B cell (primary cell): ENCODE data around the gene MAP3K7CL. TPM values are rescaled to one million over a fixed set of nuclear protein-coding genes. Genes with fewer than 3 reads are reported as not detected.

Source experiments
- ATAC-seq: fragments of 200-7000 bp; cut with Tn5 transposase; one replicate; pipeline ENCODE4 v1.10.0; 2021; ENCODE audit warnings: low read depth, mild to moderate bottlenecking, moderate number of reproducible peaks, moderate library complexity
- CTCF ChIA-PET: fragments of 350-600 bp; sonication (Branson Sonifier 250); formaldehyde crosslinking; loops from one replicate; lab custom pipeline; 2021; ENCODE audit warnings: antibody characterized with exemption, inconsistent platforms; lab: Charles Lee
- POLR2A ChIA-PET: fragments of 350-600 bp; sonication (Branson Sonifier 250); formaldehyde crosslinking; loops from one replicate; lab custom pipeline; 2021; ENCODE audit warnings: antibody characterized with exemption; lab: Charles Lee
- DNase-seq: peaks from one replicate; pipeline ENCODE4 v3.0.0; 2013
- H2AFZ ChIP-seq: 2 replicates; pipeline ENCODE4 v1.6.1; 2012; ENCODE audit warnings: mild to moderate bottlenecking, low read depth, low read length; ENCODE audit not compliant: insufficient read depth, poor library complexity, severe bottlenecking
- H3K27ac ChIP-seq, 2 donors: 1 replicate in 1 of 2; 2 replicates in 1 of 2; pipeline ENCODE4 v1.5.1; 2012 to 2013; ENCODE audit warnings: low read length in 2 of 2, mild to moderate bottlenecking in 2 of 2, moderate library complexity in 1 of 2
- H3K27me3 ChIP-seq, 4 experiments: fragments of 200-600 bp in 1 of 4; sonication (generic) in 1 of 4; replicated peaks in 1 of 4; 1 replicate in 2 of 4; 2 replicates in 2 of 4; pipeline versions ENCODE4 v1.6.1 to v1.7.0; 2013 to 2016; ENCODE audit warnings: low read length in 3 of 4, mild to moderate bottlenecking in 2 of 4, mixed read lengths in 1 of 4, moderate library complexity in 1 of 4; ENCODE audit not compliant: insufficient read depth in 4 of 4, control insufficient read depth in 3 of 4; ENCODE audit errors: control extremely low read depth in 1 of 4
- H3K36me3 ChIP-seq, 2 experiments: replicated peaks in 1 of 2; 1 replicate in 1 of 2; 2 replicates in 1 of 2; pipeline versions ENCODE4 v1.6.1 to v1.7.1; 2013; ENCODE audit warnings: low read length in 1 of 2; ENCODE audit not compliant: insufficient read depth in 2 of 2, control insufficient read depth in 1 of 2; ENCODE audit errors: control extremely low read depth in 1 of 2, extremely low read depth in 1 of 2
- H3K4me1 ChIP-seq, 2 donors: fragments of 200-600 bp in 1 of 2; sonication (generic) in 1 of 2; 1 replicate in 1 of 2; 2 replicates in 1 of 2; pipeline versions ENCODE4 v1.5.1 to v1.6.1; 2013 to 2017; ENCODE audit warnings: low read length in 2 of 2; ENCODE audit not compliant: control insufficient read depth in 2 of 2, insufficient read depth in 2 of 2
- H3K4me2 ChIP-seq: replicated peaks from 2 replicates; pipeline ENCODE3; 2012; ENCODE audit warnings: mild to moderate bottlenecking, low read depth, low read length; ENCODE audit not compliant: poor library complexity, severe bottlenecking
- H3K4me3 ChIP-seq, 5 experiments: fragments of 200-600 bp in 1 of 5; sonication (generic) in 1 of 5; 1 replicate in 3 of 5; 2 replicates in 2 of 5; pipeline versions ENCODE4 v1.5.1 to v1.7.0; 2011 to 2016; ENCODE audit warnings: low read length in 4 of 5, mild to moderate bottlenecking in 4 of 5, low read depth in 2 of 5, control low read depth in 1 of 5, moderate library complexity in 1 of 5; ENCODE audit not compliant: insufficient read depth in 1 of 5; ENCODE audit errors: control extremely low read depth in 1 of 5, extremely low read depth in 1 of 5
- H3K79me2 ChIP-seq: fragments of 200-600 bp; sonication (generic); one replicate; pipeline ENCODE4 v1.6.0; 2016; ENCODE audit warnings: low read length; ENCODE audit not compliant: control insufficient read depth, insufficient read depth
- H3K9ac ChIP-seq: fragments of 200-600 bp; sonication (generic); 2 replicates; pipeline ENCODE4 v1.6.1; 2017; ENCODE audit warnings: mild to moderate bottlenecking, low read length, moderate library complexity
- H3K9me3 ChIP-seq, 3 donors: one replicate each; pipeline versions ENCODE4 v1.6.1 to v1.7.1; 2013; ENCODE audit warnings: low read length in 2 of 3; ENCODE audit not compliant: control insufficient read depth in 2 of 3, insufficient read depth in 1 of 3; ENCODE audit errors: control extremely low read depth in 1 of 3
- H4K20me1 ChIP-seq: 2 replicates; pipeline ENCODE4 v1.6.0; 2012; ENCODE audit warnings: mild to moderate bottlenecking, low read length; ENCODE audit not compliant: insufficient read depth, control insufficient read depth, poor library complexity, severe bottlenecking
- H3K27ac Mint-ChIP-seq: one replicate; pipeline ENCODE4 v1.8.0; 2021; ENCODE audit warnings: mixed read lengths
- H3K27me3 Mint-ChIP-seq: one replicate; pipeline ENCODE4 v1.8.0; 2021; ENCODE audit warnings: mixed read lengths
- H3K4me1 Mint-ChIP-seq: one replicate; pipeline ENCODE4 v1.8.0; 2021; ENCODE audit warnings: mixed read lengths
- H3K4me3 Mint-ChIP-seq: one replicate; pipeline ENCODE4 v1.8.0; 2021; ENCODE audit warnings: mixed read lengths
- H3K9me3 Mint-ChIP-seq: one replicate; pipeline ENCODE4 v1.8.0; 2022; ENCODE audit warnings: mixed read lengths; ENCODE audit not compliant: insufficient read depth
- EZH2 ChIP-seq: IDR thresholded peaks from 2 replicates; pipeline ENCODE4 v1.6.1; 2012; ENCODE audit warnings: borderline replicate concordance, low read depth, mild to moderate bottlenecking, moderate library complexity, low read length; ENCODE audit not compliant: insufficient read depth, poor library complexity, severe bottlenecking
- WGBS: methylation state at CpG from one replicate; pipeline ENCODE4 v1.1.5; 2013; ENCODE audit warnings: missing lambda C conversion rate; ENCODE audit not compliant: insufficient coverage; 5-methylcytosine and 5-hydroxymethylcytosine counted together
- intact Hi-C: fragments of 100-400 bp; cut with micrococcal nuclease; formaldehyde crosslinking; loops from one replicate; pipeline ENCODE4 v1.10.0; 2022
- polyA plus RNA-seq: library from polyadenylated mRNA; depleted of rRNA; stranded (reverse); fragments of >200 nt; gene quantifications from 2 replicates; pipeline ENCODE4 v1.2.3, GENCODE V29; 2012
- total RNA-seq, 2 donors: library from RNA; stranded (reverse); fragments of 120-200 nt in 1 of 2; gene quantifications; 1 replicate in 1 of 2; 2 replicates in 1 of 2; pipeline versions ENCODE4 v1.2.3 to v1.2.4, GENCODE V29; 2013 to 2022
- TF ChIP-seq, protein P1 (sequence below): fragments of 200-600 bp; IDR thresholded peaks from one replicate; pipeline ENCODE4 v1.8.0; 2022; ENCODE audit warnings: antibody characterized with exemption, mild to moderate bottlenecking

Gene MAP3K7CL
- total and polyA plus RNA-seq, 2 donors (not counting 1 experiment from before 2014, with no cell fraction given): 8.9 to 11.9 TPM

DNA sequence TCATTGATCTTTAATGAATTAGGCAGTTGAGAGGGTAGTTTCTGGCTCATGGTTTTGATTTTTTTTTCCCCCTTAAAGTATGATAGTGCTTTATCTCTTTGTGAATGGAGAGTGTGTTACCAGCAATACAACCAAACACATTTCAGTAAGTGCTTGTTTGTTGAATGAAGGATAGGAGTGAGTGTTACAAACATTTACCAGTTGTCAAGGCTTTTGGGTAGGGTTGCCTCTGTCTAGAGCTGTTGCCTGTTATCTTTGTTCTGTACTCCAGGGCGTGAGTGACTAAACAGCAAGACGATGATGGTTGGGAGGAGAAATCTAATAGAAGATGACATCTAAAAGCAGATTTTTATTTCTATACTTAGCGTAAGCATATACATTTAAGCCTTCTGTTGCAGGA, 21.5 kb downstream of the MAP3K7CL start:
- no peak for TF ChIP-seq EZH2
- TF ChIP-seq, protein P1, sequence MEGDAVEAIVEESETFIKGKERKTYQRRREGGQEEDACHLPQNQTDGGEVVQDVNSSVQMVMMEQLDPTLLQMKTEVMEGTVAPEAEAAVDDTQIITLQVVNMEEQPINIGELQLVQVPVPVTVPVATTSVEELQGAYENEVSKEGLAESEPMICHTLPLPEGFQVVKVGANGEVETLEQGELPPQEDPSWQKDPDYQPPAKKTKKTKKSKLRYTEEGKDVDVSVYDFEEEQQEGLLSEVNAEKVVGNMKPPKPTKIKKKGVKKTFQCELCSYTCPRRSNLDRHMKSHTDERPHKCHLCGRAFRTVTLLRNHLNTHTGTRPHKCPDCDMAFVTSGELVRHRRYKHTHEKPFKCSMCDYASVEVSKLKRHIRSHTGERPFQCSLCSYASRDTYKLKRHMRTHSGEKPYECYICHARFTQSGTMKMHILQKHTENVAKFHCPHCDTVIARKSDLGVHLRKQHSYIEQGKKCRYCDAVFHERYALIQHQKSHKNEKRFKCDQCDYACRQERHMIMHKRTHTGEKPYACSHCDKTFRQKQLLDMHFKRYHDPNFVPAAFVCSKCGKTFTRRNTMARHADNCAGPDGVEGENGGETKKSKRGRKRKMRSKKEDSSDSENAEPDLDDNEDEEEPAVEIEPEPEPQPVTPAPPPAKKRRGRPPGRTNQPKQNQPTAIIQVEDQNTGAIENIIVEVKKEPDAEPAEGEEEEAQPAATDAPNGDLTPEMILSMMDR: no peak
- no peaks in the 10 kb centered on the region for H3K79me2 ChIP-seq
- Mint-ChIP-seq H3K27me3 (no peaks in the 10 kb centered on the region), H3K27ac (no peak overlapping the region), H3K9me3 (no peaks in the 10 kb centered on the region), H3K4me3 (no peak overlapping the region), H3K4me1 (no peaks in the 10 kb centered on the region)
- no peak overlapping the region for H3K4me2 ChIP-seq
- peaks cover 0 to 3% (median 0%) of the 10 kb centered on the region in 4 experiments for H3K27me3 ChIP-seq
- DNase-seq (no peak), ATAC-seq (no peak)
- H3K4me3 ChIP-seq: no peak overlapping the region
- no CpG with 5 or more reads among the region's 3 CpGs for whole genome bisulfite sequencing
- H2AFZ ChIP-seq: no peak overlapping the region
- no peak overlapping the region for H3K9ac ChIP-seq
- no peak overlapping the region for H3K27ac ChIP-seq
- intact Hi-C loops: no loop called here
- H3K4me1 ChIP-seq: no peaks in the 10 kb centered on the region
- ChIA-PET POLR2A (no interaction called here), CTCF (interaction anchor here (0.8 kb wide), 1 partner anchor 13 kb away, joined by 3 read pairs; no protein-coding TSS in a partner anchor)
- peaks cover 0 to 4% (median 0%) of the 10 kb centered on the region in 3 donors for H3K9me3 ChIP-seq
- no peaks in the 10 kb centered on the region for H3K36me3 ChIP-seq
- H4K20me1 ChIP-seq: no peaks in the 10 kb centered on the region

DNA sequence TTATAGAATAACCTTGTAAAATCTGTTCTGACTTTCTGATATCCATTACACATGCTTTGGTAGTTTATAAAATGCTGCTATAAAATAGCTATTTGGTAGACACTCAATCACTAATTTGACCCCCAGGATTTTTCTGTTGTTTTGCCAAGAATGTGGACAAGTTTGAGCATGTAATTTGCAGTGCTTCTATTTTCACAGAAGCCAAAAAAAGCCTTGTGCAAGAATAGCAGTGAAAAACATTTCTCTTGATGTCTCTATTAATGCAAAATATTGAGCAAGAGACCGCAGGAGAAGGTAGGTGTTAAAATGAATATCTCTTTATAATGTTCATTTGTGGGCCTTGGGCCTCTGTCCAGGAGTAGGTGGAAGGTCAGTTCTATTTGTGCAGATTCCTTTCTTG, 22.5 kb downstream of the MAP3K7CL start:
- Mint-ChIP-seq H3K4me3 (no peak overlapping the region), H3K27me3 (no peaks in the 10 kb centered on the region), H3K4me1 (no peaks in the 10 kb centered on the region), H3K9me3 (no peaks in the 10 kb centered on the region), H3K27ac (no peak overlapping the region)
- Histone ChIP-seq H3K27ac (no peak overlapping the region), H2AFZ (no peak overlapping the region), H3K4me2 (no peak overlapping the region), H3K9me3 (peaks cover 0 to 4% (median 0%) of the 10 kb centered on the region in 3 donors), H4K20me1 (no peaks in the 10 kb centered on the region), H3K4me1 (no peaks in the 10 kb centered on the region), H3K27me3 (peaks cover 0 to 3% (median 0%) of the 10 kb centered on the region in 4 experiments), H3K36me3 (no peaks in the 10 kb centered on the region), H3K79me2 (no peaks in the 10 kb centered on the region), H3K4me3 (no peak overlapping the region), H3K9ac (no peak overlapping the region)
- intact Hi-C loops: no loop called here
- no peak for TF ChIP-seq EZH2
- DNase-seq: no peak
- ATAC-seq: no peak
- WGBS: no CpG with 5 or more reads among the region's 1 CpG
- POLR2A ChIA-PET: no interaction called here
- CTCF ChIA-PET: interaction anchor here (1.0 to 1.6 kb wide), 3 partner anchors 8 to 220 kb away, joined by 3 to 4 read pairs (median 3); no protein-coding TSS in a partner anchor
